A549 (cell line): Measurements from ENCODE around the gene RAB4B. TPM values are rescaled to one million over a fixed set of nuclear protein-coding genes. Genes with fewer than 3 reads are reported as not detected.
A peak's percentile ranks its signal among the peaks of the same experiment; 100 is the strongest.

Source experiments
- ATAC-seq, 2 experiments: fragments of 200-7000 bp in 1 of 2; fragments of >200 bp in 1 of 2; cut with Nextera tagmentation in 1 of 2; cut with Tn5 transposase in 1 of 2; 3 replicates each; pipeline versions ENCODE4 v1.8.0 to v1.9.1; 2018 to 2020; ENCODE audit warnings: mild to moderate bottlenecking in 1 of 2, moderate library complexity in 1 of 2
- CTCF ChIA-PET: fragments of 300-600 bp; sonication (Branson Sonifier 250); formaldehyde crosslinking; extraction: SDS; loops from one replicate; lab custom pipeline; 2021; ENCODE audit warnings: antibody characterized with exemption, inconsistent platforms; lab: Yijun Ruan, JAX
- POLR2A ChIA-PET: fragments of 350-600 bp; formaldehyde crosslinking; extraction: SDS; loops from one replicate; lab custom pipeline; 2021; ENCODE audit warnings: antibody characterized with exemption, inconsistent platforms; lab: Yijun Ruan, JAX
- DNase-seq, 2 experiments: peaks; one replicate each; pipeline versions ENCODE4 v3.0.0 to v3.0.0-alpha.2; 2011 to 2016; ENCODE audit warnings: low read depth in 1 of 2, low spot score in 1 of 2
- FAIRE-seq: peaks from 2 replicates; lab custom pipeline; 2011; peaks lifted over from hg19 to GRCh38; lab: Jason Lieb, UNC
- H3K27ac ChIP-seq, 2 experiments: fragments of >200 bp; sonication (Bioruptor Twin); formaldehyde crosslinking; 3 replicates each; pipeline ENCODE4 v1.5.1; 2016 to 2017
- H3K4me1 ChIP-seq: fragments of >200 bp; sonication (Bioruptor Twin); formaldehyde crosslinking; 3 replicates; pipeline ENCODE4 v1.6.1; 2016
- H3K4me2 ChIP-seq: fragments of >200 bp; sonication (Bioruptor Twin); formaldehyde crosslinking; 3 replicates; pipeline ENCODE4 v1.6.1; 2016
- H3K4me3 ChIP-seq: fragments of >200 bp; sonication (Bioruptor Twin); formaldehyde crosslinking; 3 replicates; pipeline ENCODE4 v1.5.1; 2016
- H3K9me3 ChIP-seq: fragments of >200 bp; sonication (Bioruptor Twin); formaldehyde crosslinking; 3 replicates; pipeline ENCODE4 v1.6.1; 2016
- CHD4 ChIP-seq: fragments of 200-600 bp; sonication (generic); IDR thresholded peaks from 2 replicates; pipeline ENCODE4 v1.6.1; 2016; ENCODE audit warnings: antibody characterized with exemption, mild to moderate bottlenecking, borderline replicate concordance
- EP300 ChIP-seq, 2 experiments: fragments of >200 bp; sonication (Bioruptor Twin); formaldehyde crosslinking; IDR thresholded peaks; 2 replicates in 1 of 2; 3 replicates in 1 of 2; pipeline ENCODE4 v1.6.1; 2016 to 2017
- ESRRA ChIP-seq: fragments of 150-350 bp; IDR thresholded peaks from 2 replicates; pipeline ENCODE4 v1.6.1; 2014; ENCODE audit warnings: mild to moderate bottlenecking, low read length, borderline replicate concordance
- FOSL2 ChIP-seq, 2 experiments: fragments of 450-650 bp in 1 of 2; fragments of >200 bp in 1 of 2; sonication (Bioruptor Twin) in 1 of 2; formaldehyde crosslinking; IDR thresholded peaks; 2 replicates each; pipeline versions ENCODE4 v1.5.0 to v1.6.1; 2016 to 2020; ENCODE audit warnings: mild to moderate bottlenecking in 1 of 2, moderate library complexity in 1 of 2
- GATA3 ChIP-seq: IDR thresholded peaks from 2 replicates; pipeline ENCODE4 v1.6.1; 2012; ENCODE audit warnings: borderline replicate concordance
- HDAC2 ChIP-seq: fragments of 200-600 bp; sonication (generic); IDR thresholded peaks from 2 replicates; pipeline ENCODE4 v1.6.1; 2016
- HEYL ChIP-seq: fragments of 250-450 bp; sonication (Bioruptor Pico); IDR thresholded peaks from 2 replicates; pipeline ENCODE4 v1.8.0; 2021; ENCODE audit warnings: mild to moderate bottlenecking, moderate library complexity
- HOXB13 ChIP-seq: fragments of 250-450 bp; sonication (Bioruptor Pico); IDR thresholded peaks from 2 replicates; pipeline ENCODE4 v1.5.0; 2020; ENCODE audit warnings: low read depth, mild to moderate bottlenecking, moderate library complexity
- HOXB5 ChIP-seq: fragments of 250-450 bp; sonication (Bioruptor Pico); IDR thresholded peaks from 2 replicates; pipeline ENCODE4 v1.5.0; 2020; ENCODE audit warnings: mild to moderate bottlenecking, moderate library complexity
- JUN ChIP-seq, 2 experiments: fragments of >200 bp; sonication (Bioruptor Twin); formaldehyde crosslinking; IDR thresholded peaks; 2 replicates in 1 of 2; 3 replicates in 1 of 2; pipeline ENCODE4 v1.6.1; 2016 to 2017
- KDM1A ChIP-seq: fragments of 200-600 bp; sonication (generic); IDR thresholded peaks from 2 replicates; pipeline ENCODE4 v1.6.1; 2016; ENCODE audit warnings: low read depth, mild to moderate bottlenecking
- MAFK ChIP-seq: fragments of 450-650 bp; IDR thresholded peaks from 2 replicates; pipeline ENCODE4 v1.6.1; 2014; ENCODE audit not compliant: partially characterized antibody
- MAX ChIP-seq: IDR thresholded peaks from 2 replicates; pipeline ENCODE4 v1.6.1; 2012
- MAZ ChIP-seq: fragments of 150-350 bp; IDR thresholded peaks from 2 replicates; pipeline ENCODE4 v1.6.1; 2014; ENCODE audit warnings: antibody characterized with exemption, low read depth, low read length, borderline replicate concordance
- NPAS2 ChIP-seq: fragments of 250-450 bp; sonication (Bioruptor Pico); IDR thresholded peaks from 2 replicates; pipeline ENCODE4 v1.8.0; 2022; ENCODE audit warnings: mild to moderate bottlenecking, moderate library complexity, borderline replicate concordance
- POLR2A ChIP-seq: IDR thresholded peaks from 2 replicates; pipeline ENCODE4 v1.6.1; 2012; ENCODE audit warnings: mild to moderate bottlenecking, low read length
- REST ChIP-seq: fragments of 200-600 bp; sonication (generic); IDR thresholded peaks from 2 replicates; pipeline ENCODE4 v1.6.1; 2016; ENCODE audit warnings: antibody characterized with exemption, mild to moderate bottlenecking, moderate library complexity
- RFX5 ChIP-seq: fragments of 450-650 bp; IDR thresholded peaks from 2 replicates; pipeline ENCODE4 v1.7.1; 2014; ENCODE audit warnings: antibody characterized with exemption, mild to moderate bottlenecking, moderate library complexity
- SMC3 ChIP-seq: fragments of >200 bp; sonication (Bioruptor Twin); formaldehyde crosslinking; IDR thresholded peaks from 3 replicates; pipeline ENCODE4 v1.6.1; 2018; ENCODE audit warnings: inconsistent platforms
- SREBF2 ChIP-seq: fragments of 450-650 bp; IDR thresholded peaks from 2 replicates; pipeline ENCODE4 v1.6.1; 2014; ENCODE audit warnings: mild to moderate bottlenecking, moderate library complexity
- TFCP2L1 ChIP-seq: fragments of 250-450 bp; sonication (Bioruptor Pico); IDR thresholded peaks from 2 replicates; pipeline ENCODE4 v1.5.0; 2021; ENCODE audit warnings: mild to moderate bottlenecking
- TP53 ChIP-seq: fragments of 250-450 bp; sonication (Bioruptor Pico); IDR thresholded peaks from 2 replicates; pipeline ENCODE4 v1.5.0; 2021; ENCODE audit warnings: mild to moderate bottlenecking, moderate library complexity
- ZC3H11A ChIP-seq: fragments of 450-650 bp; IDR thresholded peaks from 2 replicates; pipeline ENCODE4 v1.6.1; 2014; ENCODE audit warnings: antibody characterized with exemption, mild to moderate bottlenecking
- ZNF302 ChIP-seq: fragments of 250-450 bp; sonication (Bioruptor Pico); IDR thresholded peaks from 2 replicates; pipeline ENCODE4 v1.9.0; 2021; ENCODE audit warnings: inconsistent platforms, mild to moderate bottlenecking, moderate library complexity
- WGBS: methylation state at CpG from one replicate; pipeline ENCODE4 v1.1.6; 2017; ENCODE audit errors: missing lambda C conversion rate; 5-methylcytosine and 5-hydroxymethylcytosine counted together
- polyA plus RNA-seq, 4 experiments: library from polyadenylated mRNA; depleted of rRNA in 3 of 4; stranded (reverse); fragments of >200 nt; fragmentation: RNase III in 1 of 4; extraction: RNeasy Plus Mini Kit Qiagen cat#74134 plus additional on column Dnase treatment in 1 of 4; gene quantifications; 2 replicates in 3 of 4; 3 replicates in 1 of 4; pipeline ENCODE4 v1.2.3, GENCODE V29; 2011 to 2017
- TF ChIP-seq, protein P1 (sequence below): IDR thresholded peaks from 2 replicates; pipeline ENCODE4 v1.6.1; 2012

The RAB4B gene
- polyA plus RNA-seq, 2 of the 4 experiments (the other 2 are of a cell fraction), result 20.7 to 22.9 TPM

- no peak for DNase-seq
- H3K4me1 ChIP-seq, result peaks cover 14% of the 10 kb centered on the region
- CTCF ChIA-PET, result interaction anchor here (0.6 to 6.5 kb wide), 5 partner anchors 18 to 576 kb away, joined by 3 to 65 read pairs (median 16); partner anchors contain the start of gene EGLN2
- peaks cover 2% of the 10 kb centered on the region; the same call in 1 of the 3 replicates for H3K9me3 ChIP-seq
- TF ChIP-seq, protein P1, sequence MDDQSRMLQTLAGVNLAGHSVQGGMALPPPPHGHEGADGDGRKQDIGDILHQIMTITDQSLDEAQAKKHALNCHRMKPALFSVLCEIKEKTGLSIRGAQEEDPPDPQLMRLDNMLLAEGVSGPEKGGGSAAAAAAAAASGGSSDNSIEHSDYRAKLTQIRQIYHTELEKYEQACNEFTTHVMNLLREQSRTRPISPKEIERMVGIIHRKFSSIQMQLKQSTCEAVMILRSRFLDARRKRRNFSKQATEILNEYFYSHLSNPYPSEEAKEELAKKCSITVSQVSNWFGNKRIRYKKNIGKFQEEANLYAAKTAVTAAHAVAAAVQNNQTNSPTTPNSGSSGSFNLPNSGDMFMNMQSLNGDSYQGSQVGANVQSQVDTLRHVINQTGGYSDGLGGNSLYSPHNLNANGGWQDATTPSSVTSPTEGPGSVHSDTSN, result no peak
- TF ChIP-seq GATA3 (no peak), TFCP2L1 (CRISPR knock-in tag) (no peak)
- TF ChIP-seq, all 56 proteins: peak for 0
- no peak for FAIRE-seq
- Histone ChIP-seq H3K4me2 (no peak overlapping the region), H3K27ac (no peak overlapping the region), H3K4me3 (no peak overlapping the region)
- 88% methylated on average over 10 of the region's 10 CpGs for WGBS
- ATAC-seq, result no peak
- POLR2A ChIA-PET, result no interaction called here
Observed at GRCh38 chr19:40775632-40776022, 2.4 kb upstream of the RAB4B start.

GRCh38 chr19:40776364-40776763 lies 1.7 kb upstream of the RAB4B start:
- DNase-seq, result no peak
- Histone ChIP-seq H3K27ac (peak overlapping the region in 1 of 2 experiments; percentile 87; a peak in 3 of 6 replicates), H3K4me3 (no peak overlapping the region), H3K4me1 (peaks cover 14% of the 10 kb centered on the region), H3K9me3 (no peaks in the 10 kb centered on the region), H3K4me2 (peak overlapping the region; percentile 75)
- ChIA-PET CTCF (interaction anchor here (1.5 to 6.5 kb wide), 5 partner anchors 17 to 113 kb away, joined by 6 to 65 read pairs (median 16); partner anchors contain the start of gene EGLN2), POLR2A (interaction anchor here (3.1 kb wide), 1 partner anchor 27 kb away, joined by 94 read pairs; the partner anchor contains the start of genes ACTMAP and SNRPA)
- ATAC-seq, result no peak
- 74% methylated on average over 7 of the region's 7 CpGs for WGBS
- no peak for FAIRE-seq
- no peak for TF ChIP-seq POLR2A
- TF ChIP-seq EP300 (IDR thresholded peaks at IDR 0.05), result no peak

DNA sequence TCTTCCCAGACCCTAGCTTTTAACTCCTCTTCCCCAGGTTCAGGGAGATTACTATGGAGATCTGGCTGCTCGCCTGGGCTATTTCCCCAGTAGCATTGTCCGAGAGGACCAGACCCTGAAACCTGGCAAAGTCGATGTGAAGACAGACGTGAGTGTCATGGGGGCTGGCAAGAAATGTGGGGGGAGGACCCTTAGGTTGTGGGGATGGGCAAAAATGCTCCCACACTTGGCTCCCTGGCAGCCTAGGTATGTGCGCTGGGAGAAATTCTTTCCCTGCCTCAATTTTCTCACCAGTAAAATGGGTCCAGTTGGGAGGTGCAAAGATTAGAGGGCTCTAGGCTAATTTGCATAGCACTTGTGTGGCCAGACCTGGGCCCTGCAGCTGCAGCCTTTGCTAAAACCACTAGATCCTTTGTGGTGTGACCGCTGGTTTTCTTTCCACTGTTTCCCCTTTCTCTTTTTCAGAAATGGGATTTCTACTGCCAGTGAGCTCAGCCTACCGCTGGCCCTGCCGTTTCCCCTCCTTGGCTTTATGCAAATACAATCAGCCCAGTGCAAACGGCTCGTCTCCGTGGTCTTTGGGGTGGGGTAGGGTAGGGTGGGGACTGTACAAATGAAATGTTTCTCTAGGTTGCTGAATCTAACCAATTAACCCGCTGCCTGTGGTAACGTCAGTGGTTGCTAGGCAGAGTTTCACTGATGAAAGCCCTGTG lies 959 bp upstream of the RAB4B start:
- DNase-seq, result peak; percentile 97 to 99
- POLR2A ChIA-PET, result interaction anchor here (0.5 to 3.1 kb wide), 37 partner anchors 8 to 807 kb away, joined by 3 to 94 read pairs (median 6); partner anchors contain the start of genes ACTMAP, B9D2, BLVRB and COQ8B
- TF ChIP-seq CHD4 (peak; percentile 84; the same call in 1 of the 2 replicates), JUN (IDR thresholded peaks at IDR 0.05) (peak in 1 of 2 experiments; percentile 8; a peak in 1 of 5 replicates), TP53 (peak; percentile 42; the same call in 1 of the 2 replicates), KDM1A (peak; percentile 96), HOXB5 (CRISPR knock-in tag) (no peak), HDAC2 (0 out of 2 replicates have a peak, but pooled peaks have one; percentile 47), ZC3H11A (no peak), RFX5 (peak; percentile 100), MAX (0 out of 2 replicates have a peak, but pooled peaks have one; percentile 18)
- TF ChIP-seq, all 56 proteins: peak for 7
- Histone ChIP-seq H3K27ac (peak overlapping the region; percentile 82 to 87), H3K9me3 (no peaks in the 10 kb centered on the region), H3K4me1 (peaks cover 14% of the 10 kb centered on the region), H3K4me2 (peak overlapping the region; percentile 75), H3K4me3 (peak overlapping the region; percentile 52)
- FAIRE-seq (peak; percentile 91), ATAC-seq (peak; percentile 73 to 85)
- CTCF ChIA-PET, result interaction anchor here (0.6 to 6.5 kb wide), 11 partner anchors 10 to 143 kb away, joined by 3 to 65 read pairs (median 5); partner anchors contain the start of gene EGLN2
- 23% methylated on average over 13 of the region's 13 CpGs for WGBS

DNA sequence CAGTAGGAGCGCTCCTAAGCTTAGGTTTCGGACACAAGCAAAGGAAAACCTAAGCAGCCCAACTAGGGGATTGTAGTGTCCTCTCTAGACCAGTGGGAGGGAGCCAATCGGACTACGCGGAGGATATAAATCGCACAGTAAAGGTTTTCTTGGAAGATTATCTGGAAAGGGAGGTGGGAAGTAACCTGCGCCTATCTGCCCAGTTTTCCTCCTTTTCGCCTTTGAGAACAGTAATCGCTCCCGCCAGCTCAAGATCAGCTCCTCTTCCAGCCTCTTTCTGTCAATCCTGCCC lies 456 bp upstream of the RAB4B start:
- H3K9me3 ChIP-seq, result no peaks in the 10 kb centered on the region
- ChIA-PET CTCF (interaction anchor here (0.6 to 6.5 kb wide), 16 partner anchors 11 to 702 kb away, joined by 3 to 65 read pairs (median 4); partner anchors contain the start of gene EGLN2), POLR2A (interaction anchor here (0.5 to 3.1 kb wide), 42 partner anchors 9 to 1614 kb away, joined by 3 to 94 read pairs (median 6); partner anchors contain the start of genes ACTMAP, B9D2, BLVRB and COQ8B)
- DNase-seq (no peak), ATAC-seq (no peak), FAIRE-seq (no peak)
- H3K27ac ChIP-seq, result peak overlapping the region; percentile 82 to 87
- WGBS, result 2% methylated on average over 10 of the region's 10 CpGs
- peak overlapping the region; percentile 75 for H3K4me2 ChIP-seq
- H3K4me1 ChIP-seq, result peaks cover 14% of the 10 kb centered on the region
- H3K4me3 ChIP-seq, result peak overlapping the region; percentile 52
- no peak for TF ChIP-seq HOXB13 (CRISPR knock-in tag)
- no peak for TF ChIP-seq SREBF2
- TF ChIP-seq NPAS2 (CRISPR knock-in tag), result no peak
- TF ChIP-seq HEYL (CRISPR knock-in tag), result no peak
- no peak for TF ChIP-seq HOXB5 (CRISPR knock-in tag)
- no peak for TF ChIP-seq MAZ
- no peak for TF ChIP-seq ZNF302 (CRISPR knock-in tag)
- no peak for TF ChIP-seq MAX
- no peak for TF ChIP-seq REST
- TF ChIP-seq ESRRA, result no peak
- no peak for TF ChIP-seq MAFK
- no peak for TF ChIP-seq FOSL2 (IDR thresholded peaks at IDR 0.05)
- TF ChIP-seq FOSL2 (CRISPR knock-in tag; IDR thresholded peaks at IDR 0.05), result no peak
- no peak for TF ChIP-seq HDAC2
- no peak for TF ChIP-seq SMC3
